CD14-positive monocyte (primary cell): ENCODE measurements around the gene CEACAM4. TPM values are rescaled to one million over a fixed set of nuclear protein-coding genes. Genes with fewer than 3 reads are reported as not detected.
A peak's percentile ranks its signal among the peaks of the same experiment; 100 is the strongest.

Source experiments
- DNase-seq, 3 donors: peaks; one replicate each; pipeline ENCODE4 v3.0.0-alpha.2; 2011 to 2022
- H2AFZ ChIP-seq: 2 replicates; pipeline ENCODE4 v1.6.0; 2012; ENCODE audit warnings: mild to moderate bottlenecking, low read depth, low read length, inconsistent platforms; ENCODE audit not compliant: insufficient read depth, poor library complexity, severe bottlenecking
- H3K27ac ChIP-seq, 2 donors: 1 replicate in 1 of 2; 2 replicates in 1 of 2; pipeline ENCODE4 v1.5.1; 2012 to 2013; ENCODE audit warnings: low read length in 2 of 2, control low read depth in 1 of 2, inconsistent platforms in 1 of 2, low read depth in 1 of 2, mild to moderate bottlenecking in 1 of 2
- H3K27me3 ChIP-seq, 2 donors: one replicate each; pipeline versions ENCODE4 v1.6.0 to v1.6.1; 2011 to 2013; ENCODE audit warnings: low read length in 2 of 2; ENCODE audit not compliant: control insufficient read depth in 2 of 2, insufficient read depth in 2 of 2
- H3K36me3 ChIP-seq, 2 donors: replicated peaks in 1 of 2; 1 replicate in 1 of 2; 2 replicates in 1 of 2; pipeline versions ENCODE4 v1.5.1 to v1.6.1; 2012 to 2013; ENCODE audit warnings: low read length in 2 of 2, control low read depth in 1 of 2, inconsistent platforms in 1 of 2, mild to moderate bottlenecking in 1 of 2; ENCODE audit not compliant: insufficient read depth in 2 of 2, control insufficient read depth in 1 of 2
- H3K4me1 ChIP-seq, 2 donors: 1 replicate in 1 of 2; 2 replicates in 1 of 2; pipeline versions ENCODE4 v1.5.1 to v1.6.1; 2012 to 2013; ENCODE audit warnings: low read length in 2 of 2, control low read depth in 1 of 2, inconsistent platforms in 1 of 2, mild to moderate bottlenecking in 1 of 2, moderate library complexity in 1 of 2; ENCODE audit not compliant: insufficient read depth in 2 of 2, control insufficient read depth in 1 of 2
- H3K4me2 ChIP-seq: replicated peaks from 2 replicates; pipeline ENCODE3; 2012; ENCODE audit warnings: low read length, moderate library complexity, mild to moderate bottlenecking; ENCODE audit not compliant: poor library complexity, severe bottlenecking; ENCODE audit errors: extremely low read depth
- H3K4me3 ChIP-seq, 3 experiments: fragments of 200-600 bp in 1 of 3; sonication (generic) in 1 of 3; replicated peaks in 1 of 3; 1 replicate in 2 of 3; 2 replicates in 1 of 3; pipeline ENCODE4 v1.5.1; 2011 to 2013; ENCODE audit warnings: low read length in 3 of 3, mild to moderate bottlenecking in 3 of 3, control low read depth in 2 of 3, low read depth in 2 of 3, inconsistent platforms in 1 of 3, moderate library complexity in 1 of 3
- H3K79me2 ChIP-seq: 2 replicates; pipeline ENCODE4 v1.6.0; 2012; ENCODE audit warnings: mild to moderate bottlenecking, control low read depth, inconsistent platforms, low read length, moderate library complexity; ENCODE audit not compliant: insufficient read depth
- H3K9ac ChIP-seq: 2 replicates; pipeline ENCODE4 v1.6.0; 2017; ENCODE audit warnings: low read length, mild to moderate bottlenecking; ENCODE audit not compliant: insufficient read depth, poor library complexity, severe bottlenecking
- H3K9me3 ChIP-seq, 2 donors: replicated peaks in 1 of 2; 1 replicate in 1 of 2; 2 replicates in 1 of 2; pipeline versions ENCODE4 v1.5.1 to v1.6.1; 2012 to 2013; ENCODE audit warnings: low read length in 2 of 2, control low read depth in 1 of 2; ENCODE audit not compliant: control insufficient read depth in 1 of 2, insufficient read depth in 1 of 2
- H4K20me1 ChIP-seq: 2 replicates; pipeline ENCODE4 v1.6.0; 2012; ENCODE audit warnings: mild to moderate bottlenecking, low read length, control low read depth, moderate library complexity; ENCODE audit not compliant: insufficient read depth
- H3K27ac Mint-ChIP-seq, 7 donors: one replicate each; pipeline ENCODE4 v1.8.0; 2020; ENCODE audit warnings: mild to moderate bottlenecking in 7 of 7, mixed read lengths in 7 of 7, moderate library complexity in 6 of 7, inconsistent platforms in 2 of 7
- H3K27me3 Mint-ChIP-seq, 3 donors: one replicate each; pipeline ENCODE4 v1.8.0; 2021 to 2022; ENCODE audit warnings: low read depth in 3 of 3, mild to moderate bottlenecking in 3 of 3, mixed read lengths in 3 of 3, moderate library complexity in 3 of 3, inconsistent platforms in 1 of 3
- H3K36me3 Mint-ChIP-seq, 2 donors: one replicate each; pipeline ENCODE4 v1.8.0; 2020; ENCODE audit warnings: mixed read lengths in 2 of 2, inconsistent platforms in 1 of 2, mild to moderate bottlenecking in 1 of 2
- H3K4me1 Mint-ChIP-seq: one replicate; pipeline ENCODE4 v1.8.0; 2020; ENCODE audit warnings: mild to moderate bottlenecking, mixed read lengths
- H3K4me3 Mint-ChIP-seq, 2 donors: one replicate each; pipeline ENCODE4 v1.8.0; 2020; ENCODE audit warnings: mild to moderate bottlenecking in 2 of 2, mixed read lengths in 2 of 2, moderate library complexity in 1 of 2
- H3K9me3 Mint-ChIP-seq, 7 donors: one replicate each; pipeline ENCODE4 v1.8.0; 2020 to 2022; ENCODE audit warnings: mixed read lengths in 7 of 7, mild to moderate bottlenecking in 6 of 7, moderate library complexity in 6 of 7, inconsistent platforms in 2 of 7
- WGBS: methylation state at CpG from one replicate; pipeline ENCODE4 v1.1.5; 2013; ENCODE audit warnings: missing lambda C conversion rate; ENCODE audit not compliant: insufficient coverage; 5-methylcytosine and 5-hydroxymethylcytosine counted together
- intact Hi-C, 2 donors: fragments of 100-400 bp; cut with micrococcal nuclease; formaldehyde crosslinking; loops; one replicate each; pipeline versions ENCODE4 v1.15.0 to v1.15.1; 2023
- polyA plus RNA-seq, 3 donors: library from polyadenylated mRNA; depleted of rRNA in 1 of 3; unstranded in 2 of 3; stranded (reverse) in 1 of 3; fragments of 300-500 nt in 2 of 3; fragments of >200 nt in 1 of 3; fragmentation: Illumina TruSeq in 2 of 3; gene quantifications; 1 replicate in 2 of 3; 2 replicates in 1 of 3; pipeline ENCODE4 v1.2.3, GENCODE V29; 2012 to 2021
- TF ChIP-seq, protein P1 (sequence below): fragments of 200-600 bp; IDR thresholded peaks from one replicate; pipeline ENCODE4 v1.8.0; 2022; ENCODE audit warnings: antibody characterized with exemption, mild to moderate bottlenecking

Gene CEACAM4
- polyA plus RNA-seq, 3 donors, result 23.1 to 40.7 (median 27.5) TPM

DNA sequence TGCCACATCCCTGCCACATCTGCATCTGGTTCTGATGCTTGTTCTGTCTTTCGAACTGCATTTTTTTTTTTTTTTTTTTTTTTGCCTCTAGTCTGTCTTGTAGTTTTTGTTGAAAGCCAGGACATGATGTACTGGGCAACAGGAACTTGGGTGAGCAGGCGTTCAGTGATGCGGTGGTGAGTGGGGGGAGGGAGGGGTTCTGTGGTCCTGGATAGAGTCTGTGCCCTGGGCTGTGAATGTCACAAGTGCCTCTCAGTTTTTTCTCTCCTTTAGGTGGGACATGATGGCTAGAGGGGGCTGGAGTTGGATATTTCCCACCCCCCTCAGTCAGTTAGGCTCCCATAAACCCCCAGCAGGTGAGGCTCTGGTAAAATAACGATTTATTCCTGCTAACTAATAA lies 3.5 kb downstream of the CEACAM4 start:
- H3K9me3 ChIP-seq, result no peaks in the 10 kb centered on the region
- Mint-ChIP-seq H3K27me3 (peaks cover 0 to 5% (median 2%) of the 10 kb centered on the region in 3 donors), H3K4me1 (peaks cover 98% of the 10 kb centered on the region), H3K27ac (peak overlapping the region; percentile 42 to 89 (median 86)), H3K9me3 (no peaks in the 10 kb centered on the region), H3K36me3 (peaks cover 22 to 46% of the 10 kb centered on the region in 2 donors), H3K4me3 (peak overlapping the region in 1 of 2 donors; percentile 76)
- H3K4me3 ChIP-seq, result peak overlapping the region in 1 of 3 experiments; percentile 98
- no peaks in the 10 kb centered on the region for H3K27me3 ChIP-seq
- no peak overlapping the region for H3K9ac ChIP-seq
- DNase-seq, result no peak
- peak overlapping the region; percentile 40 to 90 for H3K27ac ChIP-seq
- 0% methylated on average over 2 of the region's 4 CpGs for WGBS
- TF ChIP-seq, protein P1, sequence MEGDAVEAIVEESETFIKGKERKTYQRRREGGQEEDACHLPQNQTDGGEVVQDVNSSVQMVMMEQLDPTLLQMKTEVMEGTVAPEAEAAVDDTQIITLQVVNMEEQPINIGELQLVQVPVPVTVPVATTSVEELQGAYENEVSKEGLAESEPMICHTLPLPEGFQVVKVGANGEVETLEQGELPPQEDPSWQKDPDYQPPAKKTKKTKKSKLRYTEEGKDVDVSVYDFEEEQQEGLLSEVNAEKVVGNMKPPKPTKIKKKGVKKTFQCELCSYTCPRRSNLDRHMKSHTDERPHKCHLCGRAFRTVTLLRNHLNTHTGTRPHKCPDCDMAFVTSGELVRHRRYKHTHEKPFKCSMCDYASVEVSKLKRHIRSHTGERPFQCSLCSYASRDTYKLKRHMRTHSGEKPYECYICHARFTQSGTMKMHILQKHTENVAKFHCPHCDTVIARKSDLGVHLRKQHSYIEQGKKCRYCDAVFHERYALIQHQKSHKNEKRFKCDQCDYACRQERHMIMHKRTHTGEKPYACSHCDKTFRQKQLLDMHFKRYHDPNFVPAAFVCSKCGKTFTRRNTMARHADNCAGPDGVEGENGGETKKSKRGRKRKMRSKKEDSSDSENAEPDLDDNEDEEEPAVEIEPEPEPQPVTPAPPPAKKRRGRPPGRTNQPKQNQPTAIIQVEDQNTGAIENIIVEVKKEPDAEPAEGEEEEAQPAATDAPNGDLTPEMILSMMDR, result no peak
- H3K79me2 ChIP-seq, result peaks cover 73% of the 10 kb centered on the region
- H3K4me2 ChIP-seq, result peak overlapping the region; percentile 100
- peaks cover 53% of the 10 kb centered on the region for H4K20me1 ChIP-seq
- H3K4me1 ChIP-seq, result peaks cover 95 to 99% of the 10 kb centered on the region in 2 donors
- no peak overlapping the region for H2AFZ ChIP-seq
- intact Hi-C loops, result no loop called here
- peaks cover 8 to 10% of the 10 kb centered on the region in 2 donors for H3K36me3 ChIP-seq

DNA sequence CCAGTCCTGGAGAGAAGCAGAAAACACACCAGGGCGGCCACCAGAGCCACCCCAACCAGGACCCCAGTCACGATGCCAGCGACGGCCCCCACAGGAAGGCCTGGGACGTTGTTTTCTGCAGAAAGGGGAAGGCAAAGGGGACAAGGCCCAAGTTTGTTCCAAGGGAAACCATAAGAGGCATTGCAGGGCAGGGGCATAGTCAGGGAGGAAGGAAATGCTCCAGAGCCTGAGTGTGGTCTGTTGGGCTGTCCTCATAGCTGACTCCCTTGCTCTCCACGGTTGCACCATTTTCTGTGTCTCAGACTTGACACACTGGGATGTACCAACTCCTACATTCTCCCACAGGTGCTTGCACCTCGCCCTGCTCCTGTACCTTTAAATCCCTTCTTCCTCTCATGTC lies 5.2 kb downstream of the CEACAM4 start:
- Histone ChIP-seq H4K20me1 (peaks cover 69% of the 10 kb centered on the region), H3K4me2 (peak overlapping the region; percentile 77), H2AFZ (no peak overlapping the region), H3K9ac (peak overlapping the region; percentile 41), H3K36me3 (peaks cover 8 to 11% of the 10 kb centered on the region in 2 donors), H3K27ac (peak overlapping the region; percentile 50 to 75), H3K27me3 (no peaks in the 10 kb centered on the region), H3K4me1 (peaks cover 98 to 100% of the 10 kb centered on the region in 2 donors), H3K9me3 (no peaks in the 10 kb centered on the region), H3K79me2 (peaks cover 68% of the 10 kb centered on the region), H3K4me3 (peak overlapping the region in 2 of 3 experiments; percentile 22 to 69)
- Mint-ChIP-seq H3K27ac (peak overlapping the region; percentile 77 to 91 (median 88)), H3K9me3 (no peaks in the 10 kb centered on the region), H3K4me1 (peaks cover 99% of the 10 kb centered on the region), H3K36me3 (peaks cover 33 to 53% of the 10 kb centered on the region in 2 donors), H3K27me3 (peaks cover 0 to 5% (median under 1%) of the 10 kb centered on the region in 3 donors), H3K4me3 (peak overlapping the region; percentile 71 to 91)
- intact Hi-C loops, result no loop called here
- TF ChIP-seq, protein P1, result no peak
- no CpG with 5 or more reads among the region's 7 CpGs for WGBS
- peak; percentile 59 to 77 (median 72) for DNase-seq
